GF-D8 (cell line): ENCODE data around the gene MPP2.
A peak's percentile ranks its signal among the peaks of the same experiment; 100 is the strongest.
"Not testable (repeated sequence)": the region's sequence is repeated elsewhere in the genome, so short reads cannot be mapped to it uniquely, and the experiment has no call there.

Source experiments
- DNase-seq: peaks from one replicate; lab custom pipeline; 2025; lab: John Stamatoyannopoulos, UW

Gene MPP2

DNA sequence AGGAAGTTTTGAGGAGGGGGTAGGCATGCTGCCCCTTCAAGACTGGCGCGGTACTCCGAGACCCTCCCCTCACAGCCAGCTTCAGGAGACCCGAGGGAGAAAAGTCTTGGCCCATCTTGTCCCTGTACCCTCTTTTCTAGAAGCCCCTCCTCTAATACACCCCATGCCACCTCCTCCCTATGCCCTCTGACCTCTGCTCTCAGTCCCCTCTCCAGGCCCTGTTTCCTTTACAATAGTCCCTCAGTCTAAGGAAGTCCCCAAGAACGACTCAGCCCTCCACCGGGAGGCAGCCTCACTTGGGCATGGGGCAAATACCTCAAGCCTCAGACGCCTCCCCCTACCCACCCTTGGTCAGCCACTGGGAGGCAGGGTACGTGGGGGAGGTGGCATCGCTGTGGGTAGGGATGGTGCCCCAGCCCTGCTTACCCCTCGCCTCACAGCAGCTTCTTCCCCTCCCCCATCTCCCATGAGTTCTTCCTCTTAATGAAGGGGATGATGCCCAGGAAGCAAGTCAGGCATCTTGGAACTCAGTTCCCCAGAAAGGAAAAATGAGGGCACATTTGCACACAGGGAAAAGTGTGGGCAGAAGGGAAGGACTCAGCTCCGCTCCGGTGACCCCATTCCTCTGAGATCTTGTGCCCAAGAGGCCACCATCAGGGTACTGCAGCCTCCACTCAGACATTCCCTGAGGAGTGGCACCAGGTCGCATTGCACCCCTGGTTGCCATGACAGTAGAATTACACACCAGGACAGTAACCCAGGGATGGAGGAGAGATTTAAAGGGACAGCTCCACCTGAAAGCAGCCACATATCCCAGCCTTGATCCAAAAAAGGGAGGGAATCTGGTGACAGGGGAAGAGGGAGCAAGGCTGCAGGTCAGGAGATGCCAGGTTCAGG is 6.2 kb downstream of the MPP2 start:
- no peak for DNase-seq

DNA sequence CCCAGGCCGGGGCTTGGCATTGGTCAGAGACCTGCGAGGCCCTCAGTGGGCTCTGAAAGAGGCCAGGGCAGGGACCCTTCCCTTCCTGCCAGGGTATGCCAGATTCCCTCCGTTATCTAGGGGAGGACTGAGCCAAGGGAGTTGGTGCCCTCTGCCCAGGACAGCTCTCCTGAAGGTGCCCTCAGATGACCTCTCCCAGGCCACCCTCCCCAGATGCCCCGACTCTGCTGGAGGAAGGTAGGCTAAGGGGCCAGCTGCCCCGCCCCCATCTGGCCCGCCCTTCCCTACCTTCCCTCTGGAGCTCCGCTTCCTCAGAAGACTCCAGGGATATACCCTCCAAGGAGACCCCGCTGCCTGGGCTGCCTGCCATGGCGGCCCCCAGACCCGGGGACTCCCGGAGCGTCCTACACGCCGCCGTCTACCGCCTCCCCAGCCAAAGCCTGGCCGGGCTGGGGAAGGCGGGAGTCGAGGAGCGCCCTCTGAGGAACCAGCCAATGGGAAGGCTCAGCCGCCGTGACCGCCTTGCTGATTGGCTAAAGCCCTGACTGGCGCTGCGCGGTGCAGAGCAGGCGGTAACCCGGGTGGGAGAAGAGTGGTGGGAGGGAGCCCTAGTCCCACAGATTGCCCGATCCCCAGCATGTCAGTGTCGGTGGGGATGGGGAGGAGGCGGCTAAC is 7.0 kb downstream of the MPP2 start:
- no peak for DNase-seq

DNA sequence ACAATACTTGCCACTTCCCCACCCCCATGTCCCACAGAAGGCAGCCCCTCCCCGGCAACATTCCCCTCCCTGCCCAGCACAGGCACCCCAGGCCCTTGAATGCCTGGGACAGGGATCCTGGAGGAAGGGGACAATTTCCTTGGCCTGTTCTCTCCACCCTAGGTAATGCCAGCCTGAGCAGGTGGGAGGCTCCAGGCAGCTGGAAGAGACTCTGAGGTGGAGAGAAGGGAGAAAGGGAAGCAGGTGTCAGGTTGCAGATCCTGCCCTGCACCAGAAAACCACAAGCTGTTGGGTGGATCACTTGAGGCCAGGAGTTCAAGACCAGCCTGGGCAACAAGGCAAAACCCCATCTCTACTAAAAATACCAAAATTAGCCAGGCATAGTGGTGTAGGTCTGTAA is 8.9 kb downstream of the MPP2 start:
- DNase-seq, result no peak

DNA sequence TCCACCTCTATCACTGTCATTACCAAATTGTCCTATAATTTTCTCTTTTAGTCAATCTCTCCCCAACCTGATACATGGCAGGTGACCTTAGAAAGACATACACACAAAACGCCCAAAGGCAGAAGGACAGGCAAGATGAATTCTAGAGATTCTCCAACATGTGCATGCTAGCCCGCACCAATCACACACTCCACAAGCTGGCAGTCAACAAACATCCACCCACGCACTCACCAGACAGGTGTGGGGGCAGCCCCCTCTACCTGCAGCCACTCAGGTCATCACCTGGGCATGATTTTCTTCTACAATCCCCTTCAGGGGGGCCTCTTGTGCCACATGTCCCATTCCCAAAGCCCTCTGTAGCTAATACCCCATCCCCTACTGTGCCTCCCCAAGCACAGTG is 9.5 kb downstream of the MPP2 start:
- no peak for DNase-seq

DNA sequence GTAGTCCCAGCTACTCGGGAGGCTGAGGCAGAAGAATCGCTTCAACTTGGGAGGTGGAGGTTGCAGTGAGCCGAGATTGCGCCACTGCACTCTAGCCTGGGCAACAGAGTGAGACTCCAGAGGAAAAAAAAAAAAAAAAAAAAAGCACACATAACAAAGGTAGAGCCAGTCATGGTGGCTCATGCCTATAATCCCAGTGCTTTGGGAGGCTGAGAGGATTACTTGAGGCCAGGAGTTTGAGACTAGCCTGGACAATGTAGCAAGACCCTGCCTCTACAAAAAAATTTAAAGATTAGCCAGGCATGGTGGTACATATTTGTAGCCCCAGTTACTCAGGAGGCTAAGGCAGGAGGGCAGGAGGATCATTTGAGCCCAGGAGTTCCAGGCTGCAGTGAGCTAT is 12.8 kb downstream of the MPP2 start:
- not testable (repeated sequence) for DNase-seq

DNA sequence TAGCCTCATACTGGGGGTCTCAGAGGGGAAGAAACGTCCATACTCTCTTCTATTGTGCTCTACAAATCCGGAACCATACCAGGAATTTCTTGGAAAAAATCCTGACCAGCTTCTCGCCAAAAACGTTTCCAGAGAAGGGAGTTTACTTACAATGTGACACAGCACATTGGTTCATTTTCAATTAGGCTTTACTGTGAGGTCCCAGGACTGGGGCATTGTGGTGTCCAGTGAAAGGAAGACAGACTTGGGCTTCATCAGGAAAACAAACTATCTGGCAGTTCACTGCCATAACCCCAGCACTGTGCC is 14.7 kb downstream of the MPP2 start:
- DNase-seq, result no peak

DNA sequence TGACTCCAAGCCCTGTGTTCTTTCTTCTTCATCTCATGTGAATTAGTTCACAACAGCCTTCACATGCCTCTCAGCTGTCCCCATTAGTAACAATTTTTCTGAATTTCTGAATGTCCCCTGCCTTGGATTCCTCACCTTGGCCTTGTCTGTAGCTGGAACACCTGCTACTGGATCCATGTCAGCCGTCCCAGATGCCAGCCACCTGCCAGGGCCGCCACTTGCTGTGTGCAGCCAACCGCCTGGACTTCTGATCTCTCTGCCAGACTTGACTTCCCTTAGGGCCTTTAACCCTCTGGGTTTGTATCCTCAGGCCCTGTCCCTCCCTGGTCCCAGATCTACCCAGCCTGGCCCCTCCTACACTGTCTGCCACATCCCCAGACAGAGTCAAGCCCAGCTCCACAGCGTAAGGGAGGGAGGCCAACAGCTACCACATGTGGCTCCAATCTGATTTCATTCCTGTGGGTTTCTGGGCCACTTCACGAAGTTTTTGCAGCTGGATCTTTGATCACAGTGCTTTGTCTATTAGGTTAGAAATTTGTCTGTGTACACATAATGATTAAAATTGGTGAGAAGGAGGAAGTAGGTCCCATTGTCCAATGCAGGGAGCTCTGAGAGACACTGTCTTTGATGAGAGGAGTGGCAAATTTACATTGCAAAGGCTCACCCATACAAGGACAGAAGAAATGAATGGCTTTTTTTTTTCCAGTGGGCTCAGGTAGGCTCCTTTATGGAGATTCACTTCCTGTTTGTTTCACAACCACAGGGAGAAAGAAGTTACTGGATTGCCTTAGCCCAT is 15.3 kb downstream of the MPP2 start:
- no peak for DNase-seq

DNA sequence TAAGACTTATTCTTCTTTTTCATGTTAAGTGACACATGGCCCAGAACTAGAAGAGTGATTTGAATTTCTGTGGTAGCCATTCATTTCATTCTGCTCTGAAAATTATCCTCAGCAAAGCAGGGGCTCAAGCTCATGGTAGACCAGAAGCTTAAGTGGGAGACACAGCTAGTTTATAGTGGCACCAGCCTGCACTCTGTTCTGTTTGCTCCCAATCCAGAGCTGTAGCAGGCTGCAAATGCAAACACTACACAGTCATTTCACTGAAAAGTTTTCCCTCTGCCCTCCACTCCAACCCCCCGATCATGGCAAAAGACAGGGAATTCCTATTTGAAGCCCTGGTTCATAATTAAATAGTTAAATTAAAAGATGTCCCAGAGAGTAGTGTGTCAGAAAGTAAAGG is 17.1 kb downstream of the MPP2 start:
- DNase-seq, result no peak

DNA sequence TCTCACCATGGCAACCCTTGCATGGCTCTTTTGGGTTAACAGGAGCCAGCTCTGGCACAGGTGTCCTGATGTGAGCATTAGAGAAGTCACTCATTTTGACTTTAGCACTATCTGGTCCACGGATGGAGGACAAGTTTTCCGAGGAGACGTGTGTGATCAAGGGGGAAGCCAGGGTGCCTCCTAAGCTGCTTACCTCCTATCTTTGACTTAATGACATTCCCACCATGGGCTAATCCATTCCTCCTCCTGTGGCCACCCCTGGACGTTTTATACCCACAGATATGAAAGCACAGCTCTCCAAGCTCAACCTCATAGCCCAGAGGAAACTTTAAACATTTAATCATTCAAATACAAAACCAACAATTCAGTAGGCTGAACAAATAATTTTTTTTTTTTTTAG is 18.8 kb downstream of the MPP2 start:
- no peak for DNase-seq

DNA sequence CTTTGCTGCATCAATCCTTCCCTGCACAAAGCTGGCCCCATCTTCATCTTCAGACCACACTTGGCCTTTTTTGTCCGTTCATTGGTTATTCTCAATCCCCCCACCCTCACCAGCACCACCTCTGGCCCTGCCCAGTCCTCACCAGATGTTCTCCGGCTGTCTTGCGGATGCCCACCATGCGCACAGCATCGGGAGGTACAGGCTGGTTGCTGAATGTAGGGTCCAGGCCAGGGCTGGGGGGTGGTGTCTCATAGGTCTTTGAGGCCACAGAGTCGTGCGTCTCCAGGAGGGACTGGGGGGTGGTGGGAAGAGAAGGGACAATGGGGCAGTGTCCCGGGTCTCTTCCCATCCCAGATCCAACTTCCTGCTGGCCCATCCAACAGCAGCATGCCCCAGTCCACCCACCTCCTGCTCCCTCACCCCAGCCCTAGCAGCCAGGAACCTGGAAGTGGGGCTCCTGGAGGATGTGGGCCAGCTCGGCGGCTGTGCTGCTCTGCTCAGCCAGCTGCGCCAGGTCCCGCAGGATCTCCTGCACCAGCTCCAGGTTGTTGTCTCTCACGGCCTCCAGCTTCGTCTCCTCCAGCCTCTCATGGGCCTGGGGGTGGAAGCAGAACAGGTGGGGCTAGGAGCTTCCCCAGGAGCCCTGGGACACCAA is 24.4 kb downstream of the MPP2 start:
- no peak for DNase-seq

DNA sequence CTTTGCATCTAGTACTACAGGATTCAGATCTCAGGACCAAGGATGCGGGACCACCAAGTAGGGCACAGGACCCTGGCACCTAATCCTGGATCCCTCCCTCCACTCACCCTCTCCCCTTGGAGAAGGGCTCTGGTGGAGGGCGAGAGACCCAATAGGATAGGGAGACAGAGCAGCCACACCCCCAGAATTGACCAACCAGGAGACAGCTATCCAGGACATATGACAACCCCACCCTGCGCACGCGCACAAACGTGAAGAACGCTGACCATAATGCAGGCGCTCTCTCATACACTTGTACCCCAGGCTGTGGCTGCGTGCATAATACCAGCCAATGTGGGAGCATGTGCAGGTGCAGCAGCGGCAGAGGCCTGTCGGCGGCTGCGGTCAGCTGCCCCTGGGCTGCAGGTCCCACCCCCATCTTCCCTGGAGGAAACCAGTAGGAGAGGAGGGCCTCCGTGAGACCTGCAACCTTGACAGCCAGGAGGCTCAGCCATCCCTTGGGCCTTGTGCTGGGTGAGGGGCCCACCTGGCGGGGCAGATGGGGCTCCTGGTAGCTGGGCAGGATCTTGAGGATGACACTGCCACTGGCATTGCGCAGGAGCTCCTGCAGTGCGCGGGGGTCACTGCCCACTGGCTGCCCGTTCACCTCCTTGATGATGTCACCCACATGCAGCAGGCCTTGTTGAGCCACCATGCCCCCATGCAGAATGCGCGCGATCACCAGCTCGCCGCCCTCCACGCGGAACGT is 25.4 kb downstream of the MPP2 start:
- DNase-seq, result no peak

DNA sequence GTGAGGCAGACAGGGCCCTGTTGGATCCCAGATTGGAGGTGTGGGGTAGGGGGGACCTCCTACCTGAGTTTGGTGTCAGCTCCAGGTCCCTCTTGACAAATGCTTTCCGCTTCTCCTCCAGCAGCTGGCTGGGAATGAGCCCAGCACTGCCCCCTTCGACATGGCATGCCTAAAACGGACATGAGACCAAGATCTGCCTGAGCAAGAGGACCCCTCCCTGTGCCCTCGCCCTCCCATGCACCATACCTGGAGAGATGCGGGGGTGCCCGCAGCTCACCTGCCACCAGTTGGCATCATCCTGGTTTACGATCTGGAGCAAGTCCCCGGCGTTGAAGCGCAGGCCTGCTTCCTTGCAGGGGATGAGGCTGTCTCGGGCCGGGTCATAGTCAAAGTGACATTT is 26.2 kb downstream of the MPP2 start:
- DNase-seq, result no peak

DNA sequence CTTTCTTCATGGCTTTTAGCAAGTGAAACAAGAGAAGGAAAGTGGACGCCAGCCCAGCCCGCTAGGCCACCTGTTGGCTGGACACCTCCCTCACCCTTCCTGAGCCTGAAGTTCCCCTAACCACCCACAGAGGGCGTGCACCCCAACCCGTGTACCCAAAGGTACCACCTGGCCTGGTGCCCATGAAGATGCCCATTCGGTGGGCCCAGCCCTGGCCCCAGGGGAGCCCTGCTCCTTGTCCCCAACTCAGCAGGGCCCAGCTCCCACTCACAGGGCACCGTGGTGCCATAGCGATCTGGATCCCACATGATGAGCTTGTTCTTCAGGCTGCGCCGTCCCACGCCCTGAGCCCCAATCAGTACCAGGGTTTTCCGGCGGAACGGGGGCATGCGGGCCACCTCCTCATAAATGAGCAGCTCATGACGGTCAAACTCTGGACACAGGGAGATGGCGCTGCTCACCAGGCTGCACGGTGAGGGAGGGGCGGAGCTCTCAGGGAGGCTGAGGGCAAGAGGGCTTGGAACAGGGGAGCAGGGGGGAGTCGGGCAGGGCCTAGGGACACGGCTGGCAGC is 26.8 kb downstream of the MPP2 start:
- no peak for DNase-seq

DNA sequence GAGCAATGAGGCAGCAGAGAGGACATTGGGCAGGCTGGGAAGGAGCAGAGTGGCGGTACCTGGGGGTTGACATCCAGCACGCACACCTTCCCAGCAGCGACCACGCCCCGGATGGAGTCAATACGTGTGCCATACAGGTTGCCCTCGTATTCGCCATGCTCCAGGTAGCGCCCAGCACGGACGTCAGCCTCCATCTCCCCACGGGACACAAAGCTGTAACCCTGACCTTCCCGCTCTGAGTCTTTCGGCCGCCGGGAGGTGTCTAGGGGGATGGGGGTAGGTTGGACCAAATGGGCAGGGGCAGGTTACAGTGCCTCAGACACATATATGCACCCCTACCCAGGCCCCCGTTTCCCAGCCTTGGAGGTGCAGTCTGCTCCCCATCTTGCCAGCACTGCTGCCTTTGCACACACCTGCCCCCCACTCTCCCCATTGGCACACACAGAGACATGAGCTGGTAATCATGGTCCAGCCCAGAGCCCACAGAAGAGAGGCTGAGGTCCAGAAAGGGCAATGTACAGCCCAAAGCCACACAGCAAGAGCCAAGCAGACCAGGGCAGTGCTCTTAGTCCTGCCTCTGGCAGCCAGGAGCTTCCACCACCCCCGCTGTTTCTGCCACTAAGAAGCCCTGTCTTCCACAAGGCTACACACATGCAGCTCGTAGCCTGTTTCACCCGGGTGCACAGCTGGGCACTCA is 27.5 kb downstream of the MPP2 start:
- DNase-seq, result no peak

DNA sequence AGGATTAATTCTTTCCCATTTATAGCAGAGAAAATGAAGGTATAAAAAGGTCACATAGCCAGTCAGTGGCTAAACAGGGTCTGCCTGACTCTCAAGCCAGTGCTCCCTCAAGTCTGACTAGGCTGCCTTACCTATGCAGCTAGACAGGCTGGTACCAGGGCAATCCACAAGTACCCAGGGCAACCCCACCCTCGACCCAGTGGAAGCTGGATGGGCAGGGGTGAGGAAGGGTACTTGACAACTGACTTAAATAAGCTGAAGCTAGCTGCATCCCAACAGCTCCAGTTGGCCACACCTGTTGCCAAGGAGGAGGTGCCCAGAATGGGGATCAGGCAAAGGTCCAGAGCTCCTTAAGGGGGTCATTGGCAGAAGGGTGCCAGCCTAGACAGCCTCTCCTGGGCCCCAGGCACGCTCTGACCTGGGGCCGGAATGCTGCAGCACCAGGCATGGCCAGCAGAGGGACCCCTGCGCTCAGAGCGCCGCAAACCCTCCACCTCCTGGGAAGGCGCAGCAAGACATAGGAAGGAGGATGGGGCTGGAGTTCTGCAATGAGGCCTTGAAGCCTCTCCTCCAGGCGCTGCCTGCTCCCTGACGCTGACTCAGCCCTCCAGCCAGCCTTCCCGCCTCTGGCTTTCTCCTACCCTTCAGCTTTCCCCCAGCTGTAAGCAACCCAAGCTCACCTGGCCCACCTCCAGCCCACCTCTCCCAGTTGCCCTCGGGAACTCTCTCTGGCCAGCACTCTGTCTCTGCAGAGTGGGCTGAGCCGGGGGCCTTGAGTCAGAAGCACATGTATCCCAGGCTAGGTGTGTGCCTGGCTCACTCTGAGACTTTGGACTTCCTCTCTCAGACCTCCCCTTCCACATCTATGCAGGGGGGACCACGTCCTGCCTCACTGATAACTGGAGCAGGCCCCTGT is 28.8 kb downstream of the MPP2 start:
- DNase-seq, result peak; percentile 1

DNA sequence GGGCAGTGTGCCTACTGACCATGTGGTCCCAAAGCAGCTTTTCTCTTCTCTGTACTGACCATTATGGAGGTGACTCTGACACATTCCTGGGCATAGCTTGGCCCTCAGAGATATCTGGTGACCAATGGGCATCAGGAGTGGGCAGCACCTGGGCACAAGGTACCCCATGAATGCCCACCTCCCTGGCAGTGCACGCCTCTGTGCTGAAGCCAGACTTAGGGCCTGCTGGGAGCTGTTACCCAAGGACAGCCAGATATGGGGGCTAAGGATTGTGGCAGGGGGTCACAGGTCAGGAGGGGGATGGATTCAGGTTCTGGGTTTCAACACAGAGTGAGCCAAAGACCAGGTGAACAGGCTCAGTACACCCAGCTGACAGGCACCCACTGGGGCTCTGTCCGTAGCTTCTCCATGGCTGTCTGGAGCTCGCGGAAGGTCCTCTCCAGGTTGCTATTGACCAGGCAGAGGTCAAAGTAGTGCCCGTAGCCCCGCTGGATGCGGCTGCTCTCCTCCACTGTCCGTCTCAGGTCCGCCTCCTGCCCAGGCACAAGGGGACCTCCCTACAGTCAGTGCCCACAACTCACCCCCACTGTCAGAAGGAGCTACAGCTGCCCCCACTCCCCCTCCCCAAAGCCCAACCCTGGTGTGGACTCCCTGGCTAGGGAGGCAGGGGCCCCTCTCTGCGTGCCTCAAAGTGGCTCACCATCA is 29.7 kb downstream of the MPP2 start:
- DNase-seq, result no peak

DNA sequence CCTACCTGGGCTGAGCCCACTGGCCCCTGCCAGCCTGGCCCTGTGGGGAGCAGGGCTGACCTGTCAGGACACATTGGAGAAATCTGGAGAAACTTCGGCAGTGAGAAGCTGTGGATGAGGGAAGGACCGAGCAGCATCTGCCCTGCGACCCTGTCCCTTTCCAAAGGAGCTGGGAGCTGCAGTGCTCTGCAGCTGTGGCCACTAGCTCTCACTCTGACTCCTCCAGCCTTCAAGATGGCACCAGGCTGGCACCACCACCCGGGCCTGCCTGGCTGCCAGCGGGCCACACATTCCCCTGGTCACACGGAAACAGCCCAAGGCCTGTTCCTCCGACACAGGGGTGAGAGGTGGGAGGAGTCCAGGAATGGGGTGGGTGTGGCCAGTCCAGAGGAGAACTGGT is 30.3 kb downstream of the MPP2 start:
- DNase-seq, result no peak

DNA sequence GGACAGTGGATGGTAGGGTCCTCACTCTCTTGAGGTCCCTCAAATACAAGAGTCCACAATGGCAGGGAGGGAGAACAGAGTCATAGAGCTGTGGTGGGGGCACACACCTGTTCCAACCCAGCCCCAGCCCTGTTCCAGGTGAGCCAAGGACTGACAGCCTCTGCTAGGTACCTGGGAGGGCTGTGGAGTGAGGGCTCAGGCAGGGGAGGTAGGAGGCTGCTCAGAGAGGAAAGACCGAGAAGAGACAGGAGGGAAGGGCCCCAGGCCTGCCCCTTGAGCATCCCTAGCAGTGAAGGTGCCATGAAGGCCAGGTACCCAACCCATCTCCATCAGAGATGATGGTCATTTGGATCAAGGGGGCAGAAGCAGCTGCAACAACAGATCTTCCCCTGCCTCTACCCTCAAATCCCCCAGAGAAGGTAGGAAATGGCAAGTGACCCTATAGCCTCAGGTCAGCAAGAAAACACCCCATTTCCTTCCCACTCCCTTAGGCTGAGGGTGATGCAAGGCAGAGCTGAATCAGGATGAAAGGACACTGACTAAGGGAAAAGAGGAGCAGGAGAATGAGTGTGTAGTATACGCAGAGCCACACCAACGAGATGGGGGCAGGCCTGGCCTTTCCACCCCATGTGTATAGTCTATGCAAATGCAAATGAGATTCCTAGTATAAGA is 31.7 kb downstream of the MPP2 start:
- DNase-seq, result no peak
